ENCODE measurements around the gene SASH3.

SASH3 gene

DNA sequence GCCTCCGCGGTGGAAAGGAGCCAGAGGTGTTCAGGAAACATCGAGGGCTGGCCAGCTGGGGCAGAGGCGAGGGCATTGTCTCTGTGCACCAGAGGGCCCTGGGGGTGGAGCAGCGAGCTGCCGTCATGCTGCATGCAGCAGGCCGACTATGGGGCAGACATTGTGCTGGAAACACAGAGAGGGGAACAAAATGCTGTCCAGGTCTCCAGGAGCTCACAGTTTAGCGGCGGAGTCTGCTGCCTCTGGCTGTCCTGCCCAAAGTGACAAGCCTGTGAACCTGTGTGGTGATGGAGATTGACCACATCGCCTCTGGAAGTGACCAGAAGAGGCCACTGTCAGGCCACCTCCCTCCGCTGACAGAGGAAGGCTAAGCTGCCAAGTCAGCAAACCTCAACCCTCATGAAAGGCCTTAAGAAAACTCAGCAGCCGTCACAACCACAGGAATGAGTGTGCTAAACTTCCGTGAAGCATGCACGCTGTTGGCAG, 20.1 kb upstream of the SASH3 start:
- peak in 1 of 3 experiments; percentile 35 for DNase-seq (ENCODE audit: low read depth in 3 of 3)

DNA sequence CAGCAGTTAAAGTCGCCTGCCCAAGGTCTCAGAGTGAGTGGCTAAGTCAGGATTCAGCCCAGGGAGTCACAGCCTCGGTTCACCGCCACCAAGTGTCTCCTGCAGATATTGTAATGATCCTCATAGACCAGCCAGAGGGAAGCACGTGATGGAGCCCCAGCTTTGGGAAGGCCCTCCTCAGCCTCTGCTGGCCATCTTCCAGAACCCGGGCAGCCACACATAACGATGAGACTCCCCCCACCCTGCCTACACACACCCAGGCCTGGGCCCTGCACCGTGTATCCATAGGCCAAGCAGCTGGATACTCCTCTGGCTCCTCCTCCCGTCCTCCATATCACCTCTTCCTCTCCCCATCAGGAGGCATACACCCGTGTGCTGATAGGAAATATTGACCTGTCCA, 19.6 kb upstream of the SASH3 start:
- DNase-seq (ENCODE audit: low read depth in 3 of 3), result no peak

DNA sequence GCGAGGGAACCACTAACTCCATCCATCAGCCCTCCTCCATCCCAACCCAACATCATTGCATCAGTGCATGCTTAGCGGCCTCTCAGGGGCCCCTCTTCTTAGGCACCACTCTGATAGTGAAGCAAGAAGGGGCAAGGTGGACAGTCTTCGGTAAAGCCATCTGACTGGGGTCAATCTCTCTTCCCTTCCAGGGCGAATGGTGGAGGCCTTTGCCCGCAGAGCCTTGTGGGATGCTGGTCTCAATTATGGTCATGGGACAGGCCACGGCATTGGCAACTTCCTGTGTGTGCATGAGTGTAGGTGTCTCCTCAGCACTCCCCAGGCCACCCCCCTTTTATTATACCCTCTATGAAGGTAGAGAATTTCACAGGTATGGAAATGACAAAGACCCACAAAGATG, 18.8 kb upstream of the SASH3 start:
- no peak for DNase-seq (ENCODE audit: low read depth in 3 of 3)

DNA sequence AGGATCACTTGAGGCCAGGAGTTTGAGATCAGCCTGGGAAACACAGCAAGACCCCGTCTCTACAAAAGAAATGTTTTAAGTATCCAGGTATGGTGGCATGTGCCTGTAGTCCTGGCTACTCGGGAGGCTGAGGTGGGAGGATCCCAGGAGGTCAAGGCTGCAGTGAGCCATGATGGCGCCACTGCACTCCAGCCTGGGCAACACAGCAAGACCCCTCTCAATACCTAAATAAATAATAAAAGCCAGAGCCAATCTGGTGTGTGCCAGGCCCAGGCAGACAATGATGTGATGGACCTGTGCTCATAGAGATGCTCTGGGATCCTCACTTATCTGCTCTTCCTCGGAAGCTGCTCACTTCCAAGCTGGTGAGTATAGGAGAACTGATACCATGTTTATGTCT, 18.2 kb upstream of the SASH3 start:
- no peak for DNase-seq (ENCODE audit: low read depth in 3 of 3)

DNA sequence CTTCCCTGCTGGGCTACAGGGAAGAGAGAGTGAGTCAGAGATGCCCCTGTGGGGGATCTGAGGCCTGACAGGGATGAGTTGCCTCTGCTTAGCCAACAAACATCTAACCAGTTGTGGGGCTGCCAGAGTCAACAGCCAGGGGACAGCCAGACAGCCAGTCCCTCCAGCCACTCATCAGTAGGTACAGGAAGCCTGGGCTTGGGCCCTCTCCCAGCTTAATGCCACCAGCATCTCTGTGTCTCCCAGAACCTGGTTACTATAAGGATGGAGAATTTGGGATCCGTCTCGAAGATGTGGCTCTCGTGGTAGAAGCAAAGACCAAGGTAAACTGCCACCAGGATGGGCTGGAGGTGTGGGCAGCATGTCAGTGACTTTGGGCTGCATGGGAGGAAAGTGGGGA, 17.3 kb upstream of the SASH3 start:
- no peak for DNase-seq (ENCODE audit: low read depth in 3 of 3)

DNA sequence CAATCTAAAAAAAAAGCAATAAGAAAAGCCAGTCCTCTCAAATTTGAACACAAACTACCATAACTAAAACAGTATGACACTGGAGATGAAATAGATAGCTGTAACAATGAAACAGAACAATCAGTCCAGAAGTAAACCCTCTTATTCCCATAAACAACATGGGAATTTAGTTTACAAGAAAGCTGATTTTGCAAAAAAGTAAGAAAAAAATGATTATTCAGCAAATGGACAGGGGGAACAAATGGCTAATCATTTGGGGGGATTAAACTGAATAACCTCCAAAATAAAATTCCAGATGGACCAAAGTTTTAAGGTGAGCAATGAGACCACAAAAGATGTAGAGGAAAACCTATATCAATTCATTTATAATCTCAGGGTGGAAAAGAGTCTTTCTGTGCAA, 16.1 kb upstream of the SASH3 start:
- no peak for DNase-seq (ENCODE audit: low read depth in 3 of 3)

DNA sequence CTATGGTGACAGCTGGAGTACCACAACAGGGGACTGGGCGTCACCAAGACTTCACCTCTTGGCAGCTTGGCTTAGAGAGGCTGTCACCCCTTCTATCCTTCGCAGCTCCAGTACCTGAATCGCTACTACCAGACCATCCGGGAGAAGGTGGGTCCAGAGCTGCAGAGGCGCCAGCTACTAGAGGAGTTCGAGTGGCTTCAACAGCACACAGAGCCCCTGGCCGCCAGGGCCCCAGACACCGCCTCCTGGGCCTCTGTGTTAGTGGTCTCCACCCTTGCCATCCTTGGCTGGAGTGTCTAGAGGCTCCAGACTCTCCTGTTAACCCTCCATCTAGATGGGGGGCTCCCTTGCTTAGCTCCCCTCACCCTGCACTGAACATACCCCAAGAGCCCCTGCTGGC, 11.6 kb upstream of the SASH3 start:
- DNase-seq (ENCODE audit: low read depth in 3 of 3), result no peak

DNA sequence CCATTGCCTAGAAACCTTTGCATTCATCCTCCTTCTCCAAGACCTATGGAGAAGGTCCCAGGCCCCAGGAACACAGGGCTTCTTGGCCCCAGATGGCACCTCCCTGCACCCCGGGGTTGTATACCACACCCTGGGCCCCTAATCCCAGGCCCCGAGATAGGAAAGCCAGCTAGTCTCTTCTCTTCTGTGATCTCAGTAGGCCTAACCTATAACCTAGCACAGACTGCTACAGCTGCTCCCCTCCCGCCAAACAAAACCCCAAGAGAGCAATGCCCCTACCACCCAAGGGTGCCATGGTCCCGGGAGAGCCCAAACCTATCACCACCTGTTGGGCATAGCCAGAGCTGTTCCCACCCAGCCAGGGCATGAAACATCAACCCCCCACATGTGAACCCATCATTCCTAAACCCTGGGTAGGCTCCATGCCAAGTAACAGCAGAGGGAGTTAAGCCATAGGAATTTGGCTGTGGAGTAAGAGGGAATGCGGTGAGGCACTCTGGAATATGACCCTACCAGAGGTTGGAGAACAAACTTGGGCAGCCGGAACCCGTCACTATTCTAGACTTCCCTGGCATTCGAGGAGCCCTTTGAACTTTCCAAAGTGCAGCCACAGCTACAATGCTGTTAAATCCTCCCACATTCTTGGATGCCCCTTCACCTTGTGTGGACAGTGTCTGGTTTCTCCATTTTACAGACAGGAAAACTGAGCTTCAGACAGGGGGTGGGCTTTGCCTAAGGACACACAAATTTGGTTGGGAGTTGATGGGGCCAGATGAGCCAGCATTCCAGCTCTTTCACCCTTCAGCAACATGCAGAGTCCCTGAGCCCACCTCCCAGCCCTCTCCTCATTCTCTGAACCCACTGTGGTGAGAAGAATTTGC, 10.9 kb upstream of the SASH3 start:
- no peak for DNase-seq (ENCODE audit: low read depth in 3 of 3)

DNA sequence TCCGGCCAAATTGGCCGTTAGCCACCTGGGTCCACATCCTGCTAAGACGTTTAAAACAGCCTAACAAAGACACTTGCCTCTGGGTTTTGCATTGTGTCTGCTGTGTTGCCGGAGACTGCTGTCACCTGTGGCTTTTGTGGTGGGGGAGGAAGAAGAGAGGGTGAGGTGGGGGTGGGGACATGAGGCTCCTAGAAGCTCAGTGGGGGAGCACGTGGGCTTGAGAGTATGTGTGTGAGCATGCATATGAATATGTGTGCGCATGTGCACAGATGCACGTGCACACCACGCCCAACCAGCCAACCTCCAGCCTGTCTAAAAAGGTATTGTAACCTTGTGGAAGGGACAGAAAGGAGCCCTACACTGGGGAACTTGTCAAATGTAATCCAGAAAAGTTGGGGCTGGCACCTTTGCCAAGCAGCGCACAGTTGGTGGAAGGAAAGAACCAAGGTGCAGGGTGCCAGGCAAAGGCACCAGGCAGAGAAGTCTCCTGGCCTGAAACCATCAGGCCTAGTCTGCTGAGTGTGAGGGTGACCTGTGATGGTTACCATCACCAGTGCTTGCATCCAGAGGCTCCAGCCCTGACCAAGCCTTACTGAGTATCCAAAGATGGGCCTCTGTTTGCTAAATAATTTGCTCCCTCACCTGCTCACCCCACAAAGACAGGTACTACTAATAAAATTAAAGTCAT, 10.1 kb upstream of the SASH3 start:
- DNase-seq (ENCODE audit: low read depth in 3 of 3), result peak in 2 of 3 experiments; percentile 48 to 56

DNA sequence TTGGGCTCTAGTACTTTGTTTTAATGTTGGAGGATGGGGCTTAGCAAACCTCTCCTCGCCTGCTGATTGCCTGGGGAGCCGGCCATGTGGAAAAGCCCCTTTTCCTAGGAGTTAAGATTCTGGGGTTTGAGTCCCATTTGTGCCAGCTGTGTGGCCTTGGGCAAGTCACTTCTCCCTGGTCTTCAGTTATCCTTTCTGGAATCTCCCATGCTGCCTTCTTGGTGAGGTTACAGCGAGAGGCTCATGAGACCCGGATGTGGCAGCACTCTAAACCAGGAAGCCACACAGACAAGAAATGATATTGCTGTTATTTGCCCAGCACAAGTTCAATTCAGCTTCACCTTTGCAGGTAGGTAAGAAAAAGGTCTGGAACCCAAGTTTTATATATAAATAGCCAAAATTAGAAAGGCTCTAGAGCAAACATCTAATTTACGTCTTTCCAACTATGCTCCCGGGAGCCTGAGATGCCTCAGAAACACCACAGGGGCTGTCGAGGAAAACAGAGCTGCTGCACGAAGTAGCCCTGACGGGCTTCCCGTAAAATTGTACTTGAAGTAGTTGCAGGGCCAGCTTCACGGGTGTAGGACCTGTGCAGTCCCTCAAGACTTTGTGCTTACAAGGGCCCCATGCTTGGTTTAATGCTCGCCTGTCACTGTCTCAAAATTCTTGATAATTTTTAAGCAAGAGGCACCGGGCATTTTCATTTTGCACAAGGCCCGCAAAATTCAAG, 8.3 kb upstream of the SASH3 start:
- no peak for DNase-seq (ENCODE audit: low read depth in 3 of 3)

DNA sequence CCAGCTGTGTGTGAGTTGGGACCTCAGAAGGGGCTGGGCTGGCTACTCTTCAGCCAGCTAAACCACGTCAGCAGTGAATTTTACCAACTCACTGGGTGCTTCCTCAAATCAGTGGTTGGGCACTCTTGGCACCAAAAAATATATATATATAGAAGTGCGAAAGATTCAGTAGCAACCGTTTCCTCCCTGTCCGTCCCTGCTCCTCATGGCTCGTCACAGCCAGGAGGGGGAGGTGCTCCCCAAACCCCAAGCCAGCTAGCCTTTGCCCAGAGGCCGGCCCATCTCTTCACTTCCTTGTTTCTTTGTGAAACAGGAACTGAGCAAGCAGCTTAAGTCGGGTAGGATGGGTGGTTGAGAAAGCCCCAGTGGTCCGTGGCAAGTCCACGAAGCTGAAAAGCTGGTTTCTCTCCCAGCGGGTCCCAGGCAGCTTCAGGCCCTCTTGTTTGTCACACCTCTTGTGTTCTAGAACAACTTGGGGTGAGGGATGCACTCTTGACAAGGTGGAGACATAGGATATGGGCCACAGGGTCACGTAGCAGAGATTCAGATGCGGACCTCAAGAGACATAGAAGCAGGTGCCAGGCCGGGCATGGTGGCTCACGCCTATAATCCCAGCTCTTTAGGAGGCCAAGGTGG, 6.8 kb upstream of the SASH3 start:
- no peak for DNase-seq (ENCODE audit: low read depth in 3 of 3)

DNA sequence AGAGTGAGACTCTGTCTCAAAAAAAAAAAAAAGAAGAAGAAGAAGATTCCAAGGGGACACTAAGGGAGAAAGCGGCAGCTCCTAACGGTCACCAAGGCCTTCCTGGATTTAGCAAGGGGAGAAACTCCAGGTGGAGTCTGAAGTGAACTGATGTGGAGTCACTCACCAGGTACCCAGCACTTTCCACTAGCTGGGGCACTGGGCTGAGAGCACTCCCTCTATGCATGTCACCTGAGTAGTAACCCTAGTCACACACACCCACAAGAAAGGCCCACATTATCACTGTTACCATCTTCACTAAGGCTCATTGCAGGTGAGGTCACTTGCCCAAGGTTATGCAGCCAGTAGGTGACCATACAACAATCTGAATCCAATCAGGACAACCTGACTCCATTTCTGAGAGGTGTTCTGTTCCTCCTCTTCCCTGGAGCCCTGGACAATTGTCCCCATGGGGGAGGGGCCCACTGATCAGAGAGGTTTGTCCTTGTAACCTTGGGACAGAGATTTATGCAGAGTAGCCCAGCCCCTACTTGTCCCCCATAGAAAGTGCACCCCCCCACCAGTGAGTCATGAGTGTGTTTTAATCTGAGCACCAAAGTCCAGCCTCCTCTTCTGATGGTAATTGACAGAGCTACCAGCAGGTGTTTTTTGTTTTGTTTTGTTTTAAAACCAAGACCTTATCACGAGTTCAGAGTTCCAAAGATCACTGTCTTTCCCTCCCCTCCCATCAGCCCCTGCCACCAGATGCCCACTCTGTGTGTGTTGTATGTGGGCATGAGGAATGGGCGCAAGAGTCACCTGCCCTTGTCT, 5.9 kb upstream of the SASH3 start:
- no peak for DNase-seq (ENCODE audit: low read depth in 3 of 3)

DNA sequence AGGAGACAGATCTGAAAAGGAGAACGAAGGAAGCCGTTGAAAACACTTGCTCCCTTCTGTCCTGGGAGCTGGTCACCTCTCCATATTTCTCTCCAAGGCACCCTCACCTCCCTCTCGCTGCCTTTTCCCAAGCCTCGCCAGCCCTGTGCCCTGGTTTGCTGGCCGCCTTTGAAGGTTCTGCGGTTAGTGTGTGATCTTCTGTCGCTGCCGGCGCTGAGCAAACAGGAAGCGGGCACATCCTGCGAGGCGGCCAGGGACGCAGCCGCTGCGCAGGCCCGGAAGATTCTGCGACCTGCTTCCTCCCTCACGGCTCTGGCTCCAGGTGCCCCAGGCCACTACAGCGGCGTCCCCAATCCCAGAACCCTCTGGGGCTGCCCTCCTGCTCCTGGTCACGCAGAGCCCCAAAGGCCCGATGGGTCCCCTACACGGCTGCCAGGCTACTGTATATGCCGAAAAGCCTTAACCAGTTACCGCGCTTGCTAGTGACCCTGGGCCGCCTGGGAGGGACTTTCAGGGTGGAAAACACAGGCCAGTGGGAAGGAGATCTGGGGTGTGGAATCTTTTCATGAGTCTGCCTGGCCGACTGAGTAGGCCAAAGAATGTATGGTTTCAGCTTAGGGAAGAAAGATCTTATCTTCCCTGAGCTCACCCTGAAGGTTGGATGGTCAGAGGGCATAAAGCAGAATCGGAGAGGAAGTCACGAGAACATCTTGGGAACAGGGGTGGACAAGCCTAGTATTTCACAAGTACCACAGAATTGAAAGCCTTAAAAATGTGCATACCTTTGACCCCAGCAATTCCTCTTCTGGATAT, 2.3 kb upstream of the SASH3 start:
- DNase-seq (ENCODE audit: low read depth in 3 of 3), result no peak

DNA sequence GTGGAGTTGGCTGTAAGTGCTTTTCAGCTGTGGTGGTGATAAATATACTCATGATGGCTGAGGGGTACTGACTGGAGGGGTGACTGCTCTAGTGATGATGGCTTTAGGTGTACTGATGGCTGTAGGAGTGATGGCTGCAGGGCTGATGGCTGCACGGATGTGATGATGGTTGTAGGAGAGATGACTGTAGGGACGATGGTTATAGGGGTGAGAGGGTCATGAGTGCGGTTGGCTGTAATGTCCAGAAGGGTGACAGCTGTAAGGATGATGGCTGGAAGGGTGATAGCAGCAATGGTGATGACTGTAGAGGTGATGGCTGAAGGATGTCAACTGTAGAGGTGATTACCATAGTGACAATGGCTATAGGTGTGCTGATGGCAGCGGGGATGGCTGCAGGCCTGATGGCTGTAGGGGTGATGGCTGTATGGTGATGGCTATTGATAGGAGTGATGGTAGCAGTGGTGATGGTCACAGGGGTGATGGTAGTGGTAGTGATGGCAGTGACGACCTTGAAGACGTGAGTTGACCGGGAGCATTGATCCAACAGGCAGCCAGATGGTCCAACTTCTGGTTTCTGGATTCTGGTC, 570 bp upstream of the SASH3 start:
- no peak for DNase-seq (ENCODE audit: low read depth in 3 of 3)

DNA sequence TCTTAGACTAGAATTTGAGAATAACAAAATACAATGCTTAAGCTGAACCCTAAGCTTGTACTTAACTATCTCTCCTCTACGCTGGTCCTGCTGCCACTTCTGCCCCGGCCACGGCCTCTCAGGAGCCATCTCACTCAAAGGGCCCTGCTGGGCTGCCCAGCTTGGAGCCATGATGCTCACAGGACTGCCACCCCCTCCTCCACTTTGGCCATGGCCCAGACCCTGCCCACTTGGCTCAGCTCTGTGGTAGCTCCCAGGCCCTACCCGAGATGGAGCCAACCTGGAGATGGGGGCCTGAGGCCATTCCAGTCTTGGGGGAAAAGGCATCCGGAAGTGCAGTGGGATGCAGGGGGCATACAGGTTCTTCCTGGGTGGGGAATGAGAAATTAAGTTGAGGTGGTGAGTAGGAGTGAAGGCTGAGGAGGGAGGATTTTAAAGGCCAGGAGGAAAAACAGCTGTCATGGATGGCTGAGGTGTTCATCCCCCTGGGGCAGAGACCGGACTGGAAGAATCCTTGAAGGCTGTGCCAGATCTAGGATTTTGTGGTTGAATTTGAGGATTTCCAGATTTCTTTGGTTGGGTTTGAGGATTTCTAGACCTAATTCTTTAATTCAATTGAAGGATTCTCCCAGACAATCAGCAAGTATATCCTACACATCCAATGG, 824 bp downstream of the SASH3 start:
- DNase-seq (ENCODE audit: low read depth in 3 of 3), result no peak

DNA sequence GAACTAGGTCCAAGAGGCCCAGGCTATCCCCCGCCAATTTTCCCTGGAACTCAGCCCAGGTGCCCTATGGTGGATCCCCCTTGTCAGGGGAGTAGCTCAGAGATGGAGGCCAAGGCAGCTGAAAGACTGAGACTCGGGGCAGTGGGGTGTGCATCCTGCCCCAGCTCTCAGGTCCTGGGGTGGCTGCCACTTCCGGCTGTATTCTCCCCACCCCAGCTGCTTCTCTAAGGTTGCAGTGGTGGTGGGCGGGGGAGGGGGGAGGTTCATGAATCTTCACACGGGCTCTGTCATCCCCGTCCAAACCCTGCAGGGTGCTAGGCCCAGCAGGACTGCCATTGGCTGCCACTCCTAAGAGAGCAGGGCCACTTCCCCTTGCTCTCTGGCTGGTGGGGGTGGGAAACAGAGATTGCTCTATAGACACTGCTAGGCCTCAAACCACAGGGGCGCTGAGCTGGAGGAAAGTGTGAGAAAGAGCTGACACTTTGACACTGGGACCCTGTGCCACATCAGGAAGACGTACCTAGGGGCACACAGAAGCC, 1.5 kb downstream of the SASH3 start:
- DNase-seq (ENCODE audit: low read depth in 3 of 3), result peak in 2 of 3 experiments; percentile 60

DNA sequence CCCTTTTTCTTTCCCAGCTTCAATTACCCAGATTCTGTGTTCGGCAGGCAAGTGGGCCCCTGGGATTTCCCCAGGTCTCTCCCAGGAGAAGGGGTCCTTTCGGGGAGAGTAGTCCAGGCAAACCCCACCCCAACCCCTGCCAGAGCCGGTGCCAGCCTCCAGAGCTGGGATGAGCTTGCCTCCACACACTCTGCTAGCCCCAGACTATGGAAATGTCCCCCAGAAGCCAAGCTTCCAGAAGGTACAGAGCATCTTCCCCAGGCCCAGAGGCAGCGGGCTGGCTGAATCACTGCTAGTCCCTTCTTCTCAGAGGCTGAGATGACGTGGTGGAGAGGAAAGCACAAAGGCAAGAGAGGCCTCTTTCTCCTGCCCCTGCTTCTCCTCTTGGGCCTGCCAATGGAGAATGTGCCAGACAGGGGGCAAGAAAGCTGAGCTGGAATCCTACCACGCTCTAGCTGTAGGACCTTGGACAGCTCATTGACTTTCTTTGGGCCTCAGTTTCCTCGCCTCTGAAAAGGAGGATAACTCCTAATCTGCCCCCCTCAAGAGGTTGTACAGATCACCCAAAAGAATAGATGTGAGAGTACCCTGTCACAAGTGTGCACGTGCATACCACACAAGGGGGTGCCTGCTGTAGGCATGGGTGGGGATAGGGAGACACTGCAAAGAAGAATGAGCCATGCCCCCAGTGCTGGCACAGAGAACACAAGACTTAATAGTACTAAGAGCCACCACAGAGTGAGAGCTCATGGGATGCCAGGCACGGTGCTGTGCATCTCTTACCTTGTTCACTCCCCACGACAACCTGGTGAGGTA, 2.1 kb downstream of the SASH3 start:
- no peak for DNase-seq (ENCODE audit: low read depth in 3 of 3)

DNA sequence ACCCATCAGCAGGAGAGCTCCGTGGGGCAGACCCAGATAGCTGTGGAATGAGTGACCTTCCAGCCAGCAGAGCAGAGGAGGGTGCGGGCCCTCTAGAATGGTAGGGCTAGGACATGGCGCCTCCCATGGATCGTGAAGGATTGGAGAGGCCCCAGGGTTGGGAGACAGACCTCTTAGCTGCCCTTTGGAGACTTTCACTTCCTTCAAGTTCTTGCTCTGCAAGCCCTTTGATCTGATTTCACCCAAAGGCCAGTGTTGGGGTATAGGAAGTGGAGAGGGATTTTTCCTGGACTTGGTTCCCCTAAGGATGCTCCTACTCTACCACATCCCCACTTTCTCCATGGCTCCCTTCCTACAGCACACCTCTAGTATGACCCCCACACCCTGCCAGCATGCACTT, 3.0 kb downstream of the SASH3 start:
- DNase-seq (ENCODE audit: low read depth in 3 of 3), result no peak
